Astrocyte of the spinal cord (primary cell): Measurements from ENCODE around the gene SUGCT.

Experiments
- DNase-seq: peaks from one replicate; pipeline ENCODE4 v3.0.0; 2011; ENCODE audit warnings: low read depth, low spot score
- H3K4me3 ChIP-seq: 2 replicates; pipeline ENCODE4 v1.5.1; 2011; ENCODE audit warnings: low read depth, mild to moderate bottlenecking, low read length, moderate library complexity
- in situ Hi-C: cut with HindIII; loops from 2 replicates; pipeline ENCODE4 v1.10.0; 2017; ENCODE audit warnings: low sequenced_read_pairs
- TF ChIP-seq, protein P1 (sequence below): IDR thresholded peaks from 2 replicates; pipeline ENCODE4 v1.5.1; 2012; ENCODE audit warnings: low read depth, mild to moderate bottlenecking, low read length, inconsistent platforms

SUGCT gene

GRCh38 chr7:40525764-40526163 lies 391.0 kb downstream of the SUGCT start:
- no peak for DNase-seq
- TF ChIP-seq, protein P1, sequence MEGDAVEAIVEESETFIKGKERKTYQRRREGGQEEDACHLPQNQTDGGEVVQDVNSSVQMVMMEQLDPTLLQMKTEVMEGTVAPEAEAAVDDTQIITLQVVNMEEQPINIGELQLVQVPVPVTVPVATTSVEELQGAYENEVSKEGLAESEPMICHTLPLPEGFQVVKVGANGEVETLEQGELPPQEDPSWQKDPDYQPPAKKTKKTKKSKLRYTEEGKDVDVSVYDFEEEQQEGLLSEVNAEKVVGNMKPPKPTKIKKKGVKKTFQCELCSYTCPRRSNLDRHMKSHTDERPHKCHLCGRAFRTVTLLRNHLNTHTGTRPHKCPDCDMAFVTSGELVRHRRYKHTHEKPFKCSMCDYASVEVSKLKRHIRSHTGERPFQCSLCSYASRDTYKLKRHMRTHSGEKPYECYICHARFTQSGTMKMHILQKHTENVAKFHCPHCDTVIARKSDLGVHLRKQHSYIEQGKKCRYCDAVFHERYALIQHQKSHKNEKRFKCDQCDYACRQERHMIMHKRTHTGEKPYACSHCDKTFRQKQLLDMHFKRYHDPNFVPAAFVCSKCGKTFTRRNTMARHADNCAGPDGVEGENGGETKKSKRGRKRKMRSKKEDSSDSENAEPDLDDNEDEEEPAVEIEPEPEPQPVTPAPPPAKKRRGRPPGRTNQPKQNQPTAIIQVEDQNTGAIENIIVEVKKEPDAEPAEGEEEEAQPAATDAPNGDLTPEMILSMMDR: no peak
- in situ Hi-C loops: no loop called here
- no peak overlapping the region for H3K4me3 ChIP-seq

DNA sequence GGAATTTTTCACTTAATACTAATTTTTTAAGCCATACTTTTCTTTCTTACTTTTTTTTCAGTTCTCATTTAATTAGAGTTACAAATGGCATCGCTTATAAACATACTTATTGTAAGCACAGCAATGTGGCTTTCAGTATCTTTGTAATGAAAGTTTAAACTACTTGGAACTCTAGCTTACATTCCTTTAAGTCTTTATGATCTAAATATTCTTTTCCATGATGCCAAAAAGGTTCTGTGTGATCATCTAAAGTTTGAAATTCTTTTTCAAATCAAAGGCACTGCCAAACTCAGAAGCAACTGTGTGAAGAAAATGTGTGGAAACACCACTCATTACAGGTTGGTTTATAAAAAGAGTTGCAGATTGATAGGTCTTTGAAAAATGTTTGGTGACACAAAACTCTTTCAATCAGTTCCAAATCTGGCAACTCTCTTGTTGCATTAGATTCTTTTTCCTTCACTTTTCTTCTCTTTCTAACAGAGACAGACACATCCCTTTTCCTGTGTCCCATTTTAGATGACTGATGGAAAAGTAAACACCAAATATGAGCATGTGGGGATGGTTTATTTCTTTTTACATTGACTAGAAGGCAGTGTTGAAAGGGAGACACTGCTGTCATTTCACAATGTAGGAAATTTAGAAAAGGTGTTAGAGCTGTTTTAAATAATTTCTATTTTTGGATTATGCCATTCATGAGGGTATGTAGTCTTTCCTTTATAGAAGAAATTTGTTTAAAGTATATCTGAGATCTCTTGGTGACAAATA lies 392.3 kb downstream of the SUGCT start:
- in situ Hi-C loops: no loop called here
- TF ChIP-seq, protein P1: no peak
- no peak overlapping the region for H3K4me3 ChIP-seq
- DNase-seq: no peak

DNA sequence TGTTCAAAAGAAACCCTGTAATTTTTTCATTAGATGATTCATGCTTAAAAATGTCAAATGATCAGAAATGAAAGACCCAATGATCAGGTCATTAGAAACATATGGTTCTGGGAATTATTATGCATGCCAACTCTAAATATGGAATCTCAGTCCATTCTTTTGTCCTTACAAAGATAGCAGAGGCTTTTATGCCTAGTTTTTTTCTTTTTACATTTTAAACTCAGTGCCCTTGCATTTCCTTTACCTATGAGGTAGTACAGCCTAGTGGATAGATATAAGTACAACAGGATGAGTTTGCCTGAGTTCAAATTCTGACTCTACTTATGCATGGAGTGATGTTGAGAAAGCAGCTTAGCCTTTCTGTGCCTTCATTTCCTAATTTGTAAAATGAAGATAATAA lies 392.9 kb downstream of the SUGCT start:
- in situ Hi-C loops: no loop called here
- TF ChIP-seq, protein P1: no peak
- no peak for DNase-seq
- H3K4me3 ChIP-seq: no peak overlapping the region

- H3K4me3 ChIP-seq: no peak overlapping the region
- in situ Hi-C loops: no loop called here
- TF ChIP-seq, protein P1: no peak
- peak; percentile 45 for DNase-seq
Measured at GRCh38 chr7:40530292-40530691, 395.5 kb downstream of the SUGCT start.

- DNase-seq: no peak
- in situ Hi-C loops: no loop called here
- H3K4me3 ChIP-seq: no peak overlapping the region
- TF ChIP-seq, protein P1: no peak
Measured at GRCh38 chr7:40531956-40532355, 397.2 kb downstream of the SUGCT start.

GRCh38 chr7:40535678-40536077 lies 400.9 kb downstream of the SUGCT start:
- no peak overlapping the region for H3K4me3 ChIP-seq
- TF ChIP-seq, protein P1: no peak
- DNase-seq: no peak
- in situ Hi-C loops: no loop called here
